ENCODE data around the gene AKT1. TPM values are rescaled to one million over a fixed set of nuclear protein-coding genes. Genes with fewer than 3 reads are reported as not detected.
"Not testable (repeated sequence)": the region's sequence is repeated elsewhere in the genome, so short reads cannot be mapped to it uniquely, and the experiment has no call there.

The AKT1 gene
- total RNA-seq, 2 experiments from 2014 or later: 116 to 121 TPM

DNA sequence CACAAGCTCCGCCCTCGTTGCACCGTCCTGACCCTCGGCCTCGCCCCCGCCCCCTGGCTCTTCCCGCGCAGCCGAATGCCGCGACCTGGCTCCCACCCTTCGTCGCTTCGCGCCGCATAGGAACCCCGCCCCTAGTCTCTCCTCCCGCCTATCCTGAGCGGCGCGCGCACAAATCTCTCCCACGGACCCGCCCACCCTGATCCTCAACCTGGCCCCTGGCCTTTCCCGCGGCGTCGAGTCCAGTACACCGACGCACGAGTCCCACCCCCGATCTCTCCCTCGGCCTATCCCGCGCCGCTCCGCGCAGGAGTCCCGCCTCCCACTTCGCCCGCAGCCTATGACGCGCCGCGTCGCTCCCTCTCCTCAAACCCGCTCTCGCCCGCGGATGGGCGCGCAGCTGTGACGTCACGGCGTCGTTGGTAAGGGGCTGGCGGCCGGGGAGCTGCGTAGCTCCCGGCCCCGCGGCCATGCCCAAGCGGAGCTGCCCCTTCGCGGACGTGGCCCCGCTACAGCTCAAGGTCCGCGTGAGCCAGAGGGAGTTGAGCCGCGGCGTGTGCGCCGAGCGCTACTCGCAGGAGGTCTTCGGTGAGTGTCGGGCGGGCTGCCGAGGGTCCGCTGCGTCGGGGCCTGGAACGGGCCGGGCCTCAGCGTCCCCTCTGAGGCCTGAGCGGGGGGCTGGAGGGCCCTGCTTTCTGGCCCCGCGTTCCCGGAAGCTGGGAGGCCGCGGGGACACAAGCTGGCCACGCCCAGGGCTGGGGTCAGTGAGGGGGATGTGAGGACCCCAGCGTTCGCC lies 42.6 kb downstream of the AKT1 start, which contains the start of gene SIVA1:
Gene SIVA1, plus strand, starts transcription at position 413 of the 793 bp plus-strand sequence. Its CDS starts 55 bp downstream, at position 468.
- TF ChIP-seq, protein P1, sequence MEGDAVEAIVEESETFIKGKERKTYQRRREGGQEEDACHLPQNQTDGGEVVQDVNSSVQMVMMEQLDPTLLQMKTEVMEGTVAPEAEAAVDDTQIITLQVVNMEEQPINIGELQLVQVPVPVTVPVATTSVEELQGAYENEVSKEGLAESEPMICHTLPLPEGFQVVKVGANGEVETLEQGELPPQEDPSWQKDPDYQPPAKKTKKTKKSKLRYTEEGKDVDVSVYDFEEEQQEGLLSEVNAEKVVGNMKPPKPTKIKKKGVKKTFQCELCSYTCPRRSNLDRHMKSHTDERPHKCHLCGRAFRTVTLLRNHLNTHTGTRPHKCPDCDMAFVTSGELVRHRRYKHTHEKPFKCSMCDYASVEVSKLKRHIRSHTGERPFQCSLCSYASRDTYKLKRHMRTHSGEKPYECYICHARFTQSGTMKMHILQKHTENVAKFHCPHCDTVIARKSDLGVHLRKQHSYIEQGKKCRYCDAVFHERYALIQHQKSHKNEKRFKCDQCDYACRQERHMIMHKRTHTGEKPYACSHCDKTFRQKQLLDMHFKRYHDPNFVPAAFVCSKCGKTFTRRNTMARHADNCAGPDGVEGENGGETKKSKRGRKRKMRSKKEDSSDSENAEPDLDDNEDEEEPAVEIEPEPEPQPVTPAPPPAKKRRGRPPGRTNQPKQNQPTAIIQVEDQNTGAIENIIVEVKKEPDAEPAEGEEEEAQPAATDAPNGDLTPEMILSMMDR (IDR thresholded peaks at IDR 0.05): no peak
- ATAC-seq (peak; percentile 92), DNase-seq (peak; percentile 100)
- no peaks in the 10 kb centered on the region for H3K9me3 Mint-ChIP-seq
- ChIA-PET POLR2A (interaction anchor here (0.5 to 2.8 kb wide), 16 partner anchors 10 to 1442 kb away, joined by 3 to 13 read pairs (median 3); partner anchors contain the start of genes ADSS1, INF2 and TEX22), CTCF (interaction anchor here (0.8 to 3.3 kb wide), 11 partner anchors 10 to 74 kb away, joined by 3 to 21 read pairs (median 4); partner anchors contain the start of genes ADSS1 and ZBTB42)
- peaks cover 39% of the 10 kb centered on the region for H3K4me1 Mint-ChIP-seq (ENCODE audit: low read depth)
- H3K36me3 Mint-ChIP-seq (ENCODE audit: low read depth): peaks cover 29% of the 10 kb centered on the region
- intact Hi-C loops (cut with micrococcal nuclease): loop anchor here (5.0 kb wide), 1 partner anchor 314 kb away; the partner anchor contains the start of gene GPR132
- peak within 1 kb of the TSS; percentile 89 for H3K27ac Mint-ChIP-seq
- H3K27me3 Mint-ChIP-seq: no peaks in the 10 kb centered on the region
- H3K4me3 Mint-ChIP-seq: peak within 1 kb of the TSS; percentile 86

DNA sequence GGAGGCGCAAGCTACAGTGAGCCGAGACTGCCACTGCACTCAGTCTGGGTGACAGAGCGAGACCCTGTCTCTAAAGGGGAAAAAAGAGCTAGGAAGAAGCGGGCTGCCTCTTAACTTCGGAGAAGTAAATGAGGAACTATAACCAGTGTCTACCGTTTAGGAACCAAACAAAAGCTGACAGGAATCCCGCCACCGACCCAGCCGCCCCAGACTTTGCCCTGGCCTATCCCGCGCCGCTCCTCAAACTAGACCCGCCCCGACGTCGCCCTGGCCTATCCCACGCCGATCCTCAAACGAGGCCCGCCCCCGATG lies 43.2 kb downstream of the AKT1 start:
- ChIA-PET CTCF (interaction anchor here (0.8 to 3.3 kb wide), 11 partner anchors 11 to 74 kb away, joined by 3 to 21 read pairs (median 4); partner anchors contain the start of genes ADSS1 and ZBTB42), POLR2A (interaction anchor here (0.5 to 2.8 kb wide), 14 partner anchors 9 to 1442 kb away, joined by 3 to 13 read pairs (median 4); partner anchors contain the start of genes ADSS1 and TEX22)
- TF ChIP-seq, protein P1 (IDR thresholded peaks at IDR 0.05): no peak
- Mint-ChIP-seq H3K27me3 (no peaks in the 10 kb centered on the region), H3K27ac (peak overlapping the region; percentile 89), H3K36me3 (ENCODE audit: low read depth) (peaks cover 29% of the 10 kb centered on the region), H3K4me1 (ENCODE audit: low read depth) (peaks cover 36% of the 10 kb centered on the region), H3K9me3 (no peaks in the 10 kb centered on the region), H3K4me3 (peak overlapping the region; percentile 86)
- intact Hi-C loops (cut with micrococcal nuclease): loop anchor here (5.0 kb wide), 1 partner anchor 315 kb away; the partner anchor contains the start of gene GPR132
- DNase-seq (no peak), ATAC-seq (no peak)

DNA sequence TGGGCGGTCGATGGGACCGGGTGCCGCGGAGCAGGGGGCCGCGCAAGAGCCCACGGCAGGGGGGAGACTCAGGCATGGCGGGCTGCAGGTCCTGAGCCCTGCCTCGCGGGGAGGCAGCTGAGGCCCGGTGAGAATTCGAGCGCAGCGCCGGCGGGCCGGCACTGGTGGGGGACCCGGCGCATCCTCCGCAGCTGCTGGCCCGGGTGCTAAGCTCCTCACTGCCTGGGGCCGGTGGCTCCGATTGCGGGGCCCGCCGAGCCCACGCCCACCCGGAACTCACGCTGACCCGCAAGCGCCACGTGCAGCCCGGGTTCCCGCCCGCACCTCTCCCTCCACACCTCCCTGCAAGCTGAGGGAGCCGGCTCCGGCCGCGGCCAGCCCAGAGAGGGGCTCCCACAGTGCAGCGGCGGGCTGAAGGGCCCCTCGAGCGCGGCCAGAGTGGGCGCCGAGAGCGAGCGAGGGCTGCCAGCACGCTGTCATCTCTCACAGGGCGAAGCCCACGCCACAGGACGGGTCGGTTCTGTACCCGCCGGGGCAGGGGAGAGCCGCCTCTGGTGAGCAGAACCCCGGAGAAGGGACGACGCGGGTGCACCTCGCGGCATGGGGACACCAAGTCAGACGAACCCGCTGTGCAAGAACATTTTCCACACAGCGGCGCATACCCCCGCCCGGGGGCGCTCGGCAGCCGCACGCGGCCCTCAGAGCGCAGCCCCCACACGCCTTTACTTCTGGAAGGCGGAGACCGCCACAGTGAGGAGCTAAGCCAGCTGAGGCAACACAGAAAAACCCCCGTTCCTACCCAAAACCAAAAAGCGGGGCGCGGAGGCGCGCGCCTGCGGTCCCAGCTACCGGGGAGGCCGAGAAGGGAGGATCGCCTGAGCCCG lies 43.8 kb downstream of the AKT1 start:
- CTCF ChIA-PET: interaction anchor here (0.8 to 3.3 kb wide), 13 partner anchors 14 to 79 kb away, joined by 3 to 21 read pairs (median 4); partner anchors contain the start of gene ADSS1
- Mint-ChIP-seq H3K4me3 (peak overlapping the region; percentile 86), H3K9me3 (no peaks in the 10 kb centered on the region), H3K4me1 (ENCODE audit: low read depth) (peaks cover 31% of the 10 kb centered on the region), H3K27ac (peak overlapping the region; percentile 89), H3K27me3 (no peaks in the 10 kb centered on the region), H3K36me3 (ENCODE audit: low read depth) (peaks cover 24% of the 10 kb centered on the region)
- POLR2A ChIA-PET: interaction anchor here (0.6 to 2.8 kb wide), 11 partner anchors 9 to 646 kb away, joined by 3 to 13 read pairs (median 4); partner anchors contain the start of genes ADSS1 and TEX22
- TF ChIP-seq, protein P1 (IDR thresholded peaks at IDR 0.05): no peak
- DNase-seq (no peak), ATAC-seq (peak; percentile 0)
- intact Hi-C loops (cut with micrococcal nuclease): loop anchor here (5.0 kb wide), 1 partner anchor 316 kb away; the partner anchor contains the start of gene GPR132

DNA sequence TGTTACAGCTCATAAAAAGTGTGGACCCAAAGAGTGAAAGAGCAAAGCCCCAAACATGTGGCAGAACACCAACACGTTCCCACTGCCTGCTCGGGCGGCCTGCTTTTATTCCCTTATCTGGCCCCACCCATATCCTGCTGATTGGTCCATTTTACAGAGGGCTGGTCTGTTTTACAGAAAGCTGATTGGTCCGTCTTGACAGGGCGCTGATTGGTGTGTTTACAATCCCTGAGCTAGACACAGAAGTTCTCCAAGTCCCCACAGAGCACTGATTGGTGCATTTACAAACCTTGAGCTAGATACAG lies 44.8 kb downstream of the AKT1 start:
- ATAC-seq, H3K9me3 Mint-ChIP-seq, H3K27me3 Mint-ChIP-seq: not testable (repeated sequence)
- POLR2A ChIA-PET: interaction anchor here (0.9 to 2.8 kb wide), 3 partner anchors 15 to 26 kb away, joined by 3 to 13 read pairs (median 3); partner anchors contain the start of gene ADSS1
- intact Hi-C loops (cut with micrococcal nuclease): loop anchor here (5.0 kb wide), 1 partner anchor 317 kb away; the partner anchor contains the start of gene GPR132
- Mint-ChIP-seq H3K4me1 (ENCODE audit: low read depth) (peaks cover 31% of the 10 kb centered on the region), H3K36me3 (ENCODE audit: low read depth) (peaks cover 15% of the 10 kb centered on the region), H3K4me3 (peak overlapping the region; percentile 54), H3K27ac (peak overlapping the region; percentile 34)
- peak; percentile 62 for DNase-seq
- CTCF ChIA-PET: interaction anchor here (1.0 to 3.3 kb wide), 7 partner anchors 18 to 80 kb away, joined by 3 to 14 read pairs (median 5); partner anchors contain the start of gene ADSS1
